ENCODE data around the gene LIPC.

GRCh38 chr15:58458076-58458475 is 26.3 kb downstream of the LIPC start:
- TF ChIP-seq CTCF (IDR thresholded peaks at IDR 0.05 in 4 of 5, conservative IDR thresholded peaks at IDR 0.05 in 1 of 5) (no peak), POLR2A (IDR thresholded peaks at IDR 0.05) (no peak)
